Cardiac muscle cell (in vitro differentiated cells and primary cell): ENCODE results near the gene EML3. TPM values are rescaled to one million over a fixed set of nuclear protein-coding genes. Genes with fewer than 3 reads are reported as not detected.

ENCODE experiments used
- DNase-seq, 2 donors: peaks; one replicate each; pipeline versions ENCODE4 v3.0.0 to v3.0.0-alpha.2; 2010 to 2017; ENCODE audit warnings: low read depth in 1 of 2, low spot score in 1 of 2
- H3K27ac ChIP-seq: fragments of 200-600 bp; sonication (generic); 2 replicates; pipeline ENCODE4 v1.5.1; 2016
- H3K27me3 ChIP-seq: fragments of 200-600 bp; sonication (generic); 2 replicates; pipeline ENCODE4 v1.6.0; 2016; ENCODE audit warnings: control low read depth
- H3K36me3 ChIP-seq: fragments of 200-600 bp; sonication (generic); 2 replicates; pipeline ENCODE4 v1.5.1; 2016; ENCODE audit warnings: control low read depth
- H3K4me1 ChIP-seq: fragments of 200-600 bp; sonication (generic); 2 replicates; pipeline ENCODE4 v1.8.1; 2017; ENCODE audit warnings: low read depth, mild to moderate bottlenecking, mixed run types
- H3K4me3 ChIP-seq: fragments of 200-600 bp; sonication (generic); 2 replicates; pipeline ENCODE4 v1.5.1; 2016; ENCODE audit warnings: mild to moderate bottlenecking
- H3K9me3 ChIP-seq: fragments of 200-600 bp; sonication (generic); 2 replicates; pipeline ENCODE4 v1.5.1; 2017; ENCODE audit warnings: low read depth, mild to moderate bottlenecking, control low read depth
- polyA plus RNA-seq: library from polyadenylated mRNA; unstranded; fragments of >200 nt; fragmentation: Nextera tagmentation; extraction: Ambion mirVana; gene quantifications from 2 replicates; pipeline ENCODE4 v1.2.1, GENCODE V29; 2016
- total RNA-seq: library from RNA; depleted of rRNA; stranded (reverse); fragments of >200 nt; gene quantifications from 2 replicates; pipeline ENCODE4 v1.2.3, GENCODE V29; 2016
- TF ChIP-seq, protein P1 (sequence below): IDR thresholded peaks from 2 replicates; pipeline ENCODE4 v1.5.1; 2012; ENCODE audit warnings: low read depth, mild to moderate bottlenecking, low read length

EML3 gene
- total and polyA plus RNA-seq, 2 experiments from 2014 or later, result 32.0 to 42.8 TPM

DNA sequence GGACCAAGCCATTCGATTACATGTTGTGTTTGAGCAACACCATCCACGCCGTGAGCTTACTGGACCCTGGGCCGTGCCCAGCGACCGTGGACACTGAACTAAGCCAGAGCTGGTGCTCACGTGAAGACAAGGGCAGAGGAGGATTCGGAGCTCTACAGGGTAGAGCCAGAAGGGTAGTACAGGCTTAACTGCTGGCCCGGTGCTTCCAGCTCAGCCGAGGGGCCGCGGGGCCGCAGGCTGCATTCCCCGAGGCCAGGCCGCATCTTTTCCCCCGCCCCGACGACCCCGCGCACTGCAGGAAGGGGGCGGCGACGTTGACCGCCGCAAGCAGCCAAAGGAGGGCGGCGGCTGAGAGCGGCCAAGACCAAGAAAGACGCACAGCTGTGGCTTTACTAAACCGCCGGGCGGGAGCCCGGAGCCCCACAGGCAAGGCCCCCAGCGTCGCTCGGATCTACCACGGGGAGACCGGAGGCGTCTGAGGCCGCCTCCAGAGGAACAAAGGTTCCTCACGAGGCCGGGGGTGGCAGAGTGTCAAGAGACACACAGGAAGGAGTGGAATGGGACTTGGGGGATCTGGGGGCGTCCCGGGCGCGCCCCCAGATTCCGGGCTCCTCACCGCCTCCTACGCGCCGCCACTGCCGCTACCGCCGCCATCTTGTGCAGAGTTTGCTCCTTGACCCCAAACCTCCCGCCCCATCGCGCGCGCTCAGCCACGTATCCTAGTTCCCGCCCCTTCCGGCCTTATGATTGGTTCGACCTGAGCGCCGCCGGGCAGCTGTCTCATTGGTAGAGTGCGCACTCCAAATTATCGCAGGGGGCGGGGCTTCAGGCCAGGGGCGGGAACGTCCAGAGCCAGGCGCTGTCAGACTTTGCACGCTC is 33.6 kb upstream of the EML3 start, which contains the start of gene GANAB:
TSS of gene GANAB (minus strand) at position 668 of the 879 bp plus-strand sequence. CDS start at position 654, 14 bp downstream.
- H3K4me3 ChIP-seq, result peak within 1 kb of the TSS; percentile 98
- TF ChIP-seq, protein P1, sequence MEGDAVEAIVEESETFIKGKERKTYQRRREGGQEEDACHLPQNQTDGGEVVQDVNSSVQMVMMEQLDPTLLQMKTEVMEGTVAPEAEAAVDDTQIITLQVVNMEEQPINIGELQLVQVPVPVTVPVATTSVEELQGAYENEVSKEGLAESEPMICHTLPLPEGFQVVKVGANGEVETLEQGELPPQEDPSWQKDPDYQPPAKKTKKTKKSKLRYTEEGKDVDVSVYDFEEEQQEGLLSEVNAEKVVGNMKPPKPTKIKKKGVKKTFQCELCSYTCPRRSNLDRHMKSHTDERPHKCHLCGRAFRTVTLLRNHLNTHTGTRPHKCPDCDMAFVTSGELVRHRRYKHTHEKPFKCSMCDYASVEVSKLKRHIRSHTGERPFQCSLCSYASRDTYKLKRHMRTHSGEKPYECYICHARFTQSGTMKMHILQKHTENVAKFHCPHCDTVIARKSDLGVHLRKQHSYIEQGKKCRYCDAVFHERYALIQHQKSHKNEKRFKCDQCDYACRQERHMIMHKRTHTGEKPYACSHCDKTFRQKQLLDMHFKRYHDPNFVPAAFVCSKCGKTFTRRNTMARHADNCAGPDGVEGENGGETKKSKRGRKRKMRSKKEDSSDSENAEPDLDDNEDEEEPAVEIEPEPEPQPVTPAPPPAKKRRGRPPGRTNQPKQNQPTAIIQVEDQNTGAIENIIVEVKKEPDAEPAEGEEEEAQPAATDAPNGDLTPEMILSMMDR, result no peak
- DNase-seq, result peak; percentile 98 to 100
- H3K4me1 ChIP-seq, result peaks cover 4% of the 10 kb centered on the region
- H3K9me3 ChIP-seq, result no peaks in the 10 kb centered on the region
- H3K27ac ChIP-seq, result peak within 1 kb of the TSS; percentile 96
- H3K36me3 ChIP-seq, result peaks cover 20% of the 10 kb centered on the region
- no peaks in the 10 kb centered on the region for H3K27me3 ChIP-seq

GRCh38 chr11:62645671-62645945 is 33.0 kb upstream of the EML3 start:
- Histone ChIP-seq H3K27ac (peak overlapping the region; percentile 96), H3K4me3 (peak overlapping the region; percentile 98), H3K27me3 (no peaks in the 10 kb centered on the region), H3K9me3 (no peaks in the 10 kb centered on the region), H3K36me3 (peaks cover 20% of the 10 kb centered on the region), H3K4me1 (peaks cover 4% of the 10 kb centered on the region)
- TF ChIP-seq, protein P1, result no peak
- DNase-seq, result no peak

DNA sequence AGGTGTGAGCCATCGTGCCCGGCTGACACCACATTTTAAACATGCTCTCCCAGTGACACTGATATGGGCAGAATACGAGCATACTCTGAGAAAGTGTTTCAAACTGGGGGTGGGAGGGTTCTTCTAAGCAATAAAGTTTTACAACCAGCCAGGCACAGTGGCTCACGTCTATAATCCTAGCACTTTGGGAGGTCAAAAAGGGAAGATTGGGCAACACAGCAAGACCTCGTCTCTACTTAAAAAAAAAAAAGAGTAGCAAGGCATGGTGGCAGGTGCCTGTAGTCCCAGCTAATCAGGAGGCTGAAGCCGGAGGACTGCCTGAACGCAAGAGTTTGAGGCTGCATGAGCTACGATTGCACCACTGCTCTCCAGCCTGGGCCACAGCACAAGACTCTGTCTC is 31.6 kb upstream of the EML3 start:
- no peak overlapping the region for H3K4me3 ChIP-seq
- peaks cover 4% of the 10 kb centered on the region for H3K4me1 ChIP-seq
- no peak overlapping the region for H3K27ac ChIP-seq
- no peaks in the 10 kb centered on the region for H3K9me3 ChIP-seq
- no peak for DNase-seq
- TF ChIP-seq, protein P1, result no peak
- H3K27me3 ChIP-seq, result no peaks in the 10 kb centered on the region
- H3K36me3 ChIP-seq, result peaks cover 14% of the 10 kb centered on the region

DNA sequence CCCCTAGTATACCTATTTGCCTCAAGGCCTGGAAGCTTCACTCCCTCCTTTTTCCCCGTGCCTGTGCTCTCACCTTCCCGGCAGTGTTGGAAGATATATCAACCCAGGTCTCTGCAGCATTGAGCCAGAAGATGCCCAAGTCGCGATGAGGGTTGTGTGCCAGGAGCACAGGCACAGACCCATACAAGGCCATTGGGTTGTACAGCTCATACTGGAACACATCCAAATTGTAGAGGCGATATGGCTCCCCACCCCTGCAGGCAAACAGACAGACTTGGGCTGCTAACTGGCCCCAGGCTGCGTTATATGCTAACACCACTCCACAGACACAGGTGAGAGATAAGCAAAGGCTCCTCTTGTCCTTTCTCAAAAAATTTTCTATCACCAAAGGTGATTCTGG is 19.9 kb upstream of the EML3 start:
- TF ChIP-seq, protein P1, result no peak
- Histone ChIP-seq H3K27me3 (no peaks in the 10 kb centered on the region), H3K36me3 (peaks cover 79% of the 10 kb centered on the region), H3K4me1 (no peaks in the 10 kb centered on the region), H3K4me3 (no peak overlapping the region), H3K27ac (no peak overlapping the region), H3K9me3 (no peaks in the 10 kb centered on the region)
- no peak for DNase-seq

DNA sequence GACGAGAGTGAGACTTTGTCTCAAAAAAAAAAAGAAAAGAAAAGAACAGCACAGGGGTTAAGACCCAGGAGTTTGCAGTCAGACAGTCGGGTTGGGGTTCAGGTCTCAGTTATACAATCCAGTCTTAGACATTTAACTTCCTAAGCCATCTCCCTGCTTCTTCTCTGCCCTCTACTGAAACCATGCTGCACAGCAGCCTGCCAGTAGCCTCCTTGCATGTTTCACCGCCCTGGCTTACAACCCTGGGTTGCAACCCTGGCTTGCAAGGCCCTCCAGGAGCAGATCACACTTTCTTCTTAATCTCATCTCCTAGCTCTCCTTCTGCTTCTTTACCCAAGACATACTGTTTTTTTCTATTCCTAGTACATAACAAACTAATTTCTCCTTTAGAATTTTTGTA is 15.1 kb upstream of the EML3 start:
- Histone ChIP-seq H3K36me3 (peaks cover 68% of the 10 kb centered on the region), H3K4me1 (no peaks in the 10 kb centered on the region), H3K4me3 (no peak overlapping the region), H3K9me3 (no peaks in the 10 kb centered on the region), H3K27ac (no peak overlapping the region), H3K27me3 (no peaks in the 10 kb centered on the region)
- peak in 1 of 2 donors; percentile 17 for DNase-seq
- TF ChIP-seq, protein P1, result peak; percentile 11
